GM12891 (cell line): Measurements from ENCODE around the gene PARD3.

ENCODE experiments used
- PAX5 ChIP-seq: IDR thresholded peaks from 2 replicates; pipeline ENCODE4 v1.6.1; 2011; ENCODE audit warnings: low read length, moderate library complexity, mild to moderate bottlenecking; ENCODE audit not compliant: insufficient read depth, severe bottlenecking
- POLR2A ChIP-seq: IDR thresholded peaks from 2 replicates; pipeline ENCODE4 v1.6.1; 2011; ENCODE audit warnings: low read depth, low read length, control low read depth
- POLR2AphosphoS5 ChIP-seq: IDR thresholded peaks from 2 replicates; pipeline ENCODE4 v1.6.1; 2011; ENCODE audit warnings: low read depth, low read length, control low read depth
- POU2F2 ChIP-seq: IDR thresholded peaks from 2 replicates; pipeline ENCODE4 v1.6.1; 2011; ENCODE audit warnings: low read depth, mild to moderate bottlenecking, control low read depth, low read length, moderate library complexity
- SPI1 ChIP-seq: IDR thresholded peaks from 2 replicates; pipeline ENCODE4 v1.6.1; 2011; ENCODE audit warnings: low read depth, low read length, control low read depth
- TAF1 ChIP-seq: IDR thresholded peaks from 2 replicates; pipeline ENCODE4 v1.6.1; 2011; ENCODE audit warnings: low read depth, low read length, control low read depth

GRCh38 chr10:34624323-34625153 is 190.6 kb downstream of the PARD3 start:
- TF ChIP-seq POLR2A (no peak), TAF1 (no peak), POLR2AphosphoS5 (no peak), PAX5 (no peak), SPI1 (no peak), POU2F2 (no peak)
